Natural killer cell (primary cell): ENCODE results near the gene LGI1. TPM values are rescaled to one million over a fixed set of nuclear protein-coding genes. Genes with fewer than 3 reads are reported as not detected.

Source experiments
- ATAC-seq, 3 donors: fragments of 150-1000 bp in 2 of 3; fragments of 200-7000 bp in 1 of 3; cut with Tn5 transposase; 1 replicate in 1 of 3; 2 replicates in 2 of 3; pipeline ENCODE4 v1.10.0; 2021; ENCODE audit warnings: mild to moderate bottlenecking in 2 of 3, moderate library complexity in 2 of 3
- DNase-seq, 2 donors: peaks; one replicate each; pipeline versions ENCODE4 v3.0.0 to v3.0.0-alpha.2; 2013 to 2021; ENCODE audit warnings: mixed read lengths in 1 of 2
- H3K27ac ChIP-seq: one replicate; pipeline ENCODE4 v1.5.1; 2013; ENCODE audit warnings: mild to moderate bottlenecking, low read length
- H3K27me3 ChIP-seq: one replicate; pipeline ENCODE4 v1.6.1; 2013; ENCODE audit warnings: low read length; ENCODE audit not compliant: control insufficient read depth, insufficient read depth
- H3K36me3 ChIP-seq: one replicate; pipeline ENCODE4 v1.6.1; 2013; ENCODE audit warnings: low read length; ENCODE audit not compliant: control insufficient read depth, insufficient read depth
- H3K4me1 ChIP-seq: one replicate; pipeline ENCODE4 v1.6.1; 2013; ENCODE audit warnings: low read length; ENCODE audit not compliant: control insufficient read depth, insufficient read depth
- H3K4me3 ChIP-seq: one replicate; pipeline ENCODE4 v1.5.1; 2013; ENCODE audit warnings: low read length
- H3K9me3 ChIP-seq: one replicate; pipeline ENCODE4 v1.6.1; 2013; ENCODE audit warnings: low read length; ENCODE audit not compliant: control insufficient read depth, insufficient read depth
- H3K27ac Mint-ChIP-seq, 2 donors: one replicate each; pipeline ENCODE4 v1.8.0; 2022; ENCODE audit warnings: mild to moderate bottlenecking in 2 of 2, mixed read lengths in 2 of 2, moderate library complexity in 1 of 2
- H3K27me3 Mint-ChIP-seq, 2 donors: one replicate each; pipeline ENCODE4 v1.8.0; 2022; ENCODE audit warnings: low read depth in 2 of 2, mixed read lengths in 2 of 2
- H3K36me3 Mint-ChIP-seq: one replicate; pipeline ENCODE4 v1.8.0; 2022; ENCODE audit warnings: mixed read lengths
- H3K4me1 Mint-ChIP-seq, 2 donors: one replicate each; pipeline ENCODE4 v1.8.0; 2022; ENCODE audit warnings: mixed read lengths in 2 of 2
- H3K4me3 Mint-ChIP-seq: one replicate; pipeline ENCODE4 v1.8.0; 2022; ENCODE audit warnings: mild to moderate bottlenecking, moderate library complexity, mixed read lengths
- H3K9me3 Mint-ChIP-seq, 2 donors: one replicate each; pipeline ENCODE4 v1.8.0; 2022; ENCODE audit warnings: mixed read lengths in 2 of 2
- CTCF ChIP-seq: fragments of 200-600 bp; IDR thresholded peaks from one replicate; pipeline ENCODE4 v1.8.0; 2022; ENCODE audit warnings: antibody characterized with exemption
- WGBS: methylation state at CpG from one replicate; pipeline ENCODE4 v1.1.7; 2013; ENCODE audit warnings: missing lambda C conversion rate; ENCODE audit not compliant: insufficient coverage; 5-methylcytosine and 5-hydroxymethylcytosine counted together
- intact Hi-C: fragments of 100-400 bp; cut with micrococcal nuclease; formaldehyde crosslinking; loops from one replicate; pipeline ENCODE4 v1.14.2; 2022
- total RNA-seq, 4 donors: library from RNA; stranded (reverse); fragments of 120-200 nt in 1 of 4; gene quantifications; one replicate each; pipeline versions ENCODE4 v1.2.3 to v1.2.4, GENCODE V29; 2013 to 2022

The LGI1 gene
- total RNA-seq, 3 donors from 2014 or later (not counting 1 experiment from before 2014, with no cell fraction given): not detected

GRCh38 chr10:93816123-93816747 is 58.5 kb downstream of the LGI1 start:
- intact Hi-C loops: no loop called here
- WGBS: 10% methylated on average over 7 of the region's 8 CpGs
- peak; percentile 24 for TF ChIP-seq CTCF
- Mint-ChIP-seq H3K27ac (no peak overlapping the region), H3K4me1 (no peaks in the 10 kb centered on the region), H3K4me3 (no peak overlapping the region), H3K9me3 (no peaks in the 10 kb centered on the region), H3K36me3 (no peaks in the 10 kb centered on the region), H3K27me3 (peaks cover 32 to 34% of the 10 kb centered on the region in 2 donors)
- ATAC-seq: no peak
- Histone ChIP-seq H3K36me3 (no peaks in the 10 kb centered on the region), H3K27me3 (no peaks in the 10 kb centered on the region), H3K27ac (no peak overlapping the region), H3K9me3 (no peaks in the 10 kb centered on the region), H3K4me1 (no peaks in the 10 kb centered on the region), H3K4me3 (no peak overlapping the region)
- DNase-seq: peak in 1 of 2 donors; percentile 40

DNA sequence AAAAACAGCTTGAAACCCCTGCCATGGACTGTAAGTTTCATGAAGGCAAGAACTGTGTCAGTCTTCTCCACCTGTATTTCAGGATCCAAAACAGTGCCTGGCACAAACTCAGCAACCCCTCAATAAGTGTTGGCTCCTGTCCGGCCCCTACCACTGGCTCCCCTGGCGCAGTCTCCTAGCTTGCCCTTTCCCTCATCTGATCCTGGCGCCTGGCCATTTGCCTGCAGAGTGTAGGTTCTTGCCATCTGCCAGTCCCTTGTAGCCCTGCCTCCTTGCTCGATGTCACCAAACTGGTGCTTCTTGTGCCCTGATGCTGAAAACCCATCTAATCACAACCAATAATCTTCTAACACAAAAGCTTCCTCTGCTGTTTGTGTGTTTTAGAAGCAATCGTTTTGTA is 60.4 kb downstream of the LGI1 start:
- Histone ChIP-seq H3K9me3 (no peaks in the 10 kb centered on the region), H3K27ac (no peak overlapping the region), H3K36me3 (no peaks in the 10 kb centered on the region), H3K27me3 (no peaks in the 10 kb centered on the region), H3K4me3 (no peak overlapping the region), H3K4me1 (no peaks in the 10 kb centered on the region)
- no peak for TF ChIP-seq CTCF
- WGBS: 88% methylated on average over 4 of the region's 5 CpGs
- Mint-ChIP-seq H3K4me3 (no peak overlapping the region), H3K4me1 (no peaks in the 10 kb centered on the region), H3K27me3 (peaks cover 33 to 34% of the 10 kb centered on the region in 2 donors), H3K36me3 (no peaks in the 10 kb centered on the region), H3K27ac (no peak overlapping the region), H3K9me3 (no peaks in the 10 kb centered on the region)
- intact Hi-C loops: no loop called here
- DNase-seq (no peak), ATAC-seq (no peak)

- DNase-seq (no peak), ATAC-seq (no peak)
- no peaks in the 10 kb centered on the region for H3K9me3 ChIP-seq
- no peak overlapping the region for H3K4me3 ChIP-seq
- no peaks in the 10 kb centered on the region for H3K36me3 ChIP-seq
- Mint-ChIP-seq H3K4me1 (no peaks in the 10 kb centered on the region), H3K27me3 (peaks cover 29 to 34% of the 10 kb centered on the region in 2 donors), H3K9me3 (no peaks in the 10 kb centered on the region), H3K27ac (no peak overlapping the region), H3K4me3 (no peak overlapping the region), H3K36me3 (no peaks in the 10 kb centered on the region)
- 85% methylated on average over 4 of the region's 4 CpGs for WGBS
- intact Hi-C loops: no loop called here
- no peak for TF ChIP-seq CTCF
- no peaks in the 10 kb centered on the region for H3K27me3 ChIP-seq
- no peaks in the 10 kb centered on the region for H3K4me1 ChIP-seq
- H3K27ac ChIP-seq: no peak overlapping the region
Observed at GRCh38 chr10:93819520-93819919, 61.8 kb downstream of the LGI1 start.

DNA sequence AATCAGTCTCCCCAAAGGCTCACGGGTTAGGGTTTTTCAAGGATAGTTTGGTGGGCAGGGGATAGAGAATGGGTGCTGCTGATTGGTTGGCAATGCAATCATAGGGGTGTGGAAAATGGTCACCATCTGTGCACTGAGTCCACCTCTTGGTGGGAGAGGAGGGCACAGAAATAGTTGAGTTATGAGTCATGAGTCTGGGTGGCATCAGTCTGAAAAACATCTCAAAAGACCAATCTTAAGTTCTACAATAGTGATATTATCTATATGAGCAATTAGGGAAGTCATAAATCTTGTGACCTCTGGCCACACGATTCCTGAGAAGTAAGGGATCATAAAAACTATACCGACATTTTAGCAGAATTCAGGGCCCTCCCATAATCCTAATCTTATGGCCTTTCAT is 62.7 kb downstream of the LGI1 start:
- ATAC-seq (no peak), DNase-seq (no peak)
- peaks cover 27 to 34% of the 10 kb centered on the region in 2 donors for H3K27me3 Mint-ChIP-seq
- intact Hi-C loops: no loop called here
- no peak overlapping the region for H3K27ac Mint-ChIP-seq
- 38% methylated on average over 3 of the region's 3 CpGs for WGBS
- H3K4me3 Mint-ChIP-seq: no peak overlapping the region
- Histone ChIP-seq H3K27me3 (no peaks in the 10 kb centered on the region), H3K4me3 (no peak overlapping the region), H3K27ac (no peak overlapping the region), H3K4me1 (no peaks in the 10 kb centered on the region), H3K36me3 (no peaks in the 10 kb centered on the region), H3K9me3 (no peaks in the 10 kb centered on the region)
- TF ChIP-seq CTCF: no peak
- H3K36me3 Mint-ChIP-seq: no peaks in the 10 kb centered on the region
- H3K9me3 Mint-ChIP-seq: no peaks in the 10 kb centered on the region
- no peaks in the 10 kb centered on the region for H3K4me1 Mint-ChIP-seq
